Urothelium cell line (cell line): Measurements from ENCODE around the gene PRDM15.

Experiments used
- DNase-seq: peaks from one replicate; pipeline ENCODE4 v3.0.0; 2011; ENCODE audit warnings: low spot score, mixed read lengths
- FAIRE-seq: peaks from 2 replicates; lab custom pipeline; 2011; peaks lifted over from hg19 to GRCh38; lab: Jason Lieb, UNC

The PRDM15 gene

DNA sequence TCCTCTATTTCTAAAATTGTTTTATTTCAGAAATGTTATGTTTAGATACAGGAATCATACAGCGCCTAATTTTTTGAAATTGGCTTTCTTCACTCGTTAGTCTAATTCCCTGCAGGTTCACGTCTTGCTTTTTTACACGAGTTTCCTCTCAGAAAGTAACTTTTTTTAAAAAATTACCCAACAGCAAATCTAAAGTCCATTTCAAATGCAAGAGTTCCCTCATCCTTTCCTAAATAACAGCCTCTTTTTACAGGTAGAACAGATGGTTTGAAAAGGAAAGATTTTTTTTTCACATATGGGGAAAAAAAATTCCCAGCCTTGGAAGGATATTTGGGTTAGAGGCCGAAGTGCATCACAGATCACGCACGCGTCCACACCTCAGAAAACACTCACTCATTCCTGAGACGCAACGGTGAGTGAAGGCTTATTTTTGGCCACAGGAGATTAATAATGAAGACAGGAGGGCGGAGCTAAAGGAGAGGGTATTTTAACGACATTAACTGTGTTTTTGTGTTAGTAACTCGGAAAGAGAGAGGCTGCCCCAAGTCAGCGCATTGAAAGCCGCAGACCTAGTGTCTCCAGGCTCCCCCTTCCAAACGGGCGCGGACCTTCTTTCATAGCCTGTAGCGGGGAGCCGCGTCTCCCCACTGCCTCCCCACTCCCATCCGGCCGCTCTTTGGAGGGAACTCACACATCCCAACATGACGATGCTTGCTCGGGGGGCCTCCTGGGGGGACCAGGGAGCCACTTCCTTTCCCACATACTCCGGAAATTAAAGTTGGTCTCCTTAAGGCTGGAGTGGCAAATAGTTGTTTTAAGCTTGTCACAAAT is 111.3 kb downstream of the PRDM15 start:
- FAIRE-seq = no peak
- no peak for DNase-seq

DNA sequence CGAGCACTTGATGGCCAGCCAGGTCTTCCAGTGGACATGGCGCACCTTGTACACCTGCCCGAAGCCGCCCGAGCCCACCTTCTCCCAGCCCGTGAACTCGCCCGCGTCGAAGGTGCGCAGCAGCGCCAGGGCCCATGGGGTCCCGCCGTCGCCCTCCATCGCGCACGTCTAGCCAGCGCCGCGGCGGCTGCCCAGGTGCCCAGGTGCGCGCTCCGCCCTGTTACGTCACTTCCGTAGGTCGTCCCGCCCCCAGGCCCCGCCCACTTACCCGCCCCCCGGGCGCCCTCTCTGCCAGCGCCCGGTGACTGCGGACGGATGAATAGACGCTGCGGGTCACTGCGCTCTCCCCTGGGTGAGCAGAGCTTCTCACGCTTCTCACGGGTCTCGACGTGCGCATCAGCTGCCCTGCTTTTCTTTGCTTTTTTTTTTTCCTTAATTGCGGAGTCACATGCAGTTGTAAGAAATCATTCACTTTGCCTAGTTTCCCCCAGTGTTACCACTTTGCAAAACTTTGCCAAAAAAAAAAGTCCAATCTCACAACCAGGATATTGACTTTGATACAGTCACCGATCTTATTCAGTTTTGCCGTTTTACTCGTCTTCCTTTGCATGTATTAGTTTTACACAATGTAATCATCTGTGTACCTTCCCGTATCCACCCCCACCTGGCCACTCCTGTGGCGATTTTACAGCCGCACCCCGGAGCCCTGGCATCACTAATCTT is 112.1 kb downstream of the PRDM15 start, which contains the start of gene RIPK4:
Gene RIPK4 (minus strand): TSS at position 170 of the 723 bp plus-strand sequence. CDS start 11 bp downstream, at position 159.
- no peak for DNase-seq
- FAIRE-seq = no peak

DNA sequence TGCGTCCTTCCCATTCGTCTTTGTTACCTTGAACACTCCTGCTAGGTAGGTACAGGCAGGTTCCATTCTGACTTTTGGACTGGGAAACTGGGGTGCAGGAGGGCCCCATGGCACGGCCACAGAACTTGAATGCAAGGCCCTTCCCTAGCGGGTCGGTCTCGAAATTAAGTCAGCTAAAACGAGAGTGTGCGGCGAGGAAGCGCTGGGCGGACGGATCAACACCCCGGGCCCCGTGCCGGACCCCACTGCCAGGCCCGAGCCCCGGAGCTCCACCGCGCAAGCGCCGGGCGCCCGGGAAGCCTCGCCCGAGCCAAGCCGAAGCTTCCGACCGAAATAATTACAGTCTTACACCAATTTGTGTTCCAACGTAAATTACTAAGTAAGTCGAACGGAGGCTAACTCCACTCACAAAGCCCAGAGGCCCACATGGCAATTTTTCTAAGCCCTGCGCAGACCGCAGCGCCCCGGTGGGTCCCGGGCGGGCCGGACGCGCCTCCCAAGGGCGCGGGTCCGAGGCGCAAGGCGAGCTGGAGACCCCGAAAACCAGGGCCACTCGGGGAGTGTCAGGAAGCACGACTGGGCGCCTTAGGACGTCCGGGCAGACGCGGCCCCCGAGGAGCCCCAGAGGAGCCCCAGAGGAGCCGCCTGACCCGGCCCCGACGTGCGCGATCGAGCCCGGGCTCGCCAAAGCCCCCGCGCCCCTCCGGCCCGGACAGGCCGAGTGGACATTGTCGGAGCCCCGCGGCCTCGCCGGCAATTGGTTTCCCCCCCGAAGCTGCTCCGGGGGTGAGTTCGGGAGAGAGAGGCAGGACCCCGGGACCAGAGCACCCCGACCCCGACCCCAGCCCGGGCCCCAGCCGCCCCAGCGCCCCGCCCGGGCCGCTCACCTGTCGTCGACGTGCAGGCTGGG is 112.9 kb downstream of the PRDM15 start:
- FAIRE-seq = no peak

DNA sequence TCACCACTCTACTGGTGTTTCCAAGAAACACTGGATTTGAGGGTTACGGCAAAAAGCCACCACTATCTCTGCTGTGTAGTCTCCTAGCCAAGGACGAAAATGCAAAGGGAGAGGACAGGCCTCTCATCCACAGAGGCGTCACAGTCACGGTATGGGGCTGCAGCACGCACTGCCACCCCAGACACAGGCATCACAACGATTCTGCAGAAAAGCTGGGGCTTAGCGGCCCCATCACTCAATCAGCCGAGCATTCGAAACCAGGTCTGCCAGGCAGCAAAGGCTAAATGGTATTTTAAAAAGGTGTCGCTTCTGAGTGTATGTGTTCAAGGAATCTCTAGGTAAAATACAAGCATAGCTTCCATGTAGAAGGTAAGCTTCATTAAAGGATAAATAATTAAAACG is 113.7 kb downstream of the PRDM15 start:
- FAIRE-seq (no peak), DNase-seq (no peak)

More for the DNA sequence above, 112.9 kb downstream of the PRDM15 start:
- DNase-seq = no peak

DNA sequence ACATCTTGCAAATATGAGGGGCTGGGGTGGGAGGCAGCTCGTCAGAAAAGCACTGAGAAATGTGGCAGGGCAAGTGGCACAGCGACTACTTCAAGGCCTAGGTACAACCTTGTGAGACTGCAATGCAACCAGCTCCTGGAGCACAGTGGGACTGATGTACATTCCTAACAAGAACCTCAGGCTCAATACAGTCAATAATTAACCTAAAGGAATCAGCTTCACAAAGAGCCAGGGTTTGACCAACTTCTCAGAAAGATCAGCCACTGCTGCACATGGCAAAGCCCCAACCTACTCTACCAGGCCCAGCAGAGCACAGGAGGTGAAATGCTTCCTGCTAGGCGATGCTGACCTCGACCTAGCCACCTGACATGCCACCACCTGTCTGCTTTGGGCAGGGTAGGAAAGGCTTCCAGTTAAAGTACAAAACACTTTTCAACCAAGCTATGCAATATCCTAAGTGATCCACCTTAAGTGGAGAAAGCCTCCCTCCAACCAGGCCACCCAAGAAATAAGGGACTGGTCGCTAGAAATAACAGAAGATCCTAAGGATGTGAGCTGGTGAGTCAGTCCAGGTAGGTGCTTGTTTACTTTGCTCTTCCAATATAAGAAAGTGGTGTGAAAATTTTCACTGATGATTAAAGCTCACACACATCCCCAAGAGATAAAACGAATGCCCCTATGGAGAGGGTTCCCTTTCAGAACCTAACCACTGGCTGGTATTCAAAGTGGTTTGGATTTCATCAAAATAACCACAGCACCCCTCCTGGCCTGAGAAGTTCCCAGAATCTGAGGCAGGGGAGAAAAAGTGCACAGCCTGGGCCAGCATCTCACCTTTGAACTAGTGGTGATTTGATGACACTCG is 114.4 kb downstream of the PRDM15 start:
- FAIRE-seq (no peak), DNase-seq (no peak)

DNA sequence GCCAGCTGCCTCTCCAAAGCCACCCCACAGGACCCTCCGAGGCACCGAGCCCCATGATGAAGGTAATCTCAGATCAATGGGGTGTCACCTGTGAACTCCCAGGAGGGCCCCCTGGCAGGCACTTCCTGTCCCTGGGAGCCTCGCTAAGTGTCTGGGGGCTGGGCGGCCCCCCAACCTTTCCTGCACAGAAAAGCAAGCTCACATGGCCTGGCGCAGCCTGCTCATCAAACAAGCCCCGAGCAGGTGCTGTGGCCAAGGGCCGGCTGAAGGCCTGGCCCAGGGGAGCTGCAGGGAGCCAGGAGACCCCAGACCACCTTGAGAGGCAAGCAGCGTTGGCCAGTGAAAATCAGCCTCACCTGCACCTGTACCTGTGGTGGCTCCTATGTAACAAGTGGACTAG is 115.1 kb downstream of the PRDM15 start:
- FAIRE-seq (no peak), DNase-seq (no peak)

DNA sequence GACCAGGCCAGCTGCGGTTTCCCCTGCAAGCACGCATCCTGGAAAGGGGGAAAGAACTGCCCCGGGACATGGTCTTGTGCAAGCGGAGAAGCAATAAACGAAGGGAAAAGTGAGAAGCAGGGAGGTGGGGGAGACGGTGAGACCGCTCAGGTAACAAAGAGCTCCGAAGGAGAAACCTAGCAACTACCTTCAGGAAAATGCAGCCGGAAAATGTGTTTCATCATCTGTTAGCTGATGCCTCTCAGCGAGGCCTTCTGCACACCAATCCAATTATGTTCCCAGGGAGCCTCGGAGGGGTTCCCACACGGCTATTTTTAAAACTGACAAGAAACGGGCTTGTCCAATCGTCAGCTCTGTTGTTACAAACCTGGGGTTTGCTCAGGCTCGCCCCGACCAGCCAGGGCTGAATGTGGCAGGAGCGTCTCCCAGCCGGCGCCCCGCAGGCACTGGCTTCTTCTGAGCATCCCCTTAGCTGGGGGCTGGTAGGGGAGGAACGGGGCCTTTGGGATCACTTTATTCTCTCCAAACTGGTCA is 115.7 kb downstream of the PRDM15 start:
- DNase-seq = no peak
- FAIRE-seq = no peak

DNA sequence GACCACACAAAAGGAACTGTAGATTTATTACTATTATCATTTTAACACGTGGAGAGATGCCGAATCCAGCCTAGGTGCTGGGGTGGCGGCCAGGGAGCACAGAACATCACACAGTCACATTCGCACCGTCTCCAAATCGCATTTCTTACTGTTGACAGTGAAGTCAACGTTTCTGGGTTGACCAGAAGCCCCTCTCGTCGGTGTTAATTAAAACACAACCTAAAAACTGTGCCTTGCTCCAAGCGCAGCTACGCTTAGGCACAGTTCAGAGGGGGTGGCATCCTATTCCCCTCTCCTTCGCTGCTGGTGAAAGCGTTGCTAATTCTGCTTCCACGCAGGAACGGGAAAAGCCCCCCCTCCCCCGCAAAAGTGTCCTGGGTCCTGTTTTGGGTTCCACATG is 116.4 kb downstream of the PRDM15 start:
- DNase-seq = no peak
- no peak for FAIRE-seq

DNA sequence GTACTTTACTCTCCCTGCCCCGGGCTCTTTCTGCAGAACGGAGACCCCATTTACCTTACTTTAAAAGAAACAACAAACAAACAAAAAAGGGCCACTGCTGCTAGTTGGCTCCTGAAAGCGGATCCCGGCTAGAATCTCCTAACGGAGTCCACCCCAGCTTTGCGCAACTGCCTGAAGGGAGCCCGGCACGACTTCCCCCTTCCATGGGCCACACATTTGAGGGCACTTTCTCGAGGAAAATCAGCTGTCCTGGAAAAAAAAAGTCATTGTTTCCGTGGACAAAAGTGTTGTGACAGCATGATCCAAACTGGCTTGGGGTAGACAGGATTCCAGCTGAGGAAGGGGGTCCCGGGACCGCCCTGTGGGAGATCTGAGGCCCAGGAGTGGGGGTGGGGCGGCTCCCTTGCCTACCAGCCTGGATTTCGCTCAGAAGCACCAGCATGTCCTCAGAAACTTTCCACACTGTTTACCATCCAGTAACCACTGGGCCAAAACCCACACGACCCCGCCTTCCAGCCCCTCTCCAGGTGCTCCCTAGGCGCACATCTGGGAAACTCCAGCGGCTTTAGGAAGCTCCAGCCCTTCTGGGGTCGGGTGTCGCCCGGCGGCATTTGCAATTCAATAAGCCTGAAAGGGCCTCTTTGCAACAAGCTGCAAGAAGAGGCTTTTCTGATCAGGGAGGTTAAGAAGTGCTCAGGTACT is 117.1 kb downstream of the PRDM15 start:
- FAIRE-seq = no peak

DNA sequence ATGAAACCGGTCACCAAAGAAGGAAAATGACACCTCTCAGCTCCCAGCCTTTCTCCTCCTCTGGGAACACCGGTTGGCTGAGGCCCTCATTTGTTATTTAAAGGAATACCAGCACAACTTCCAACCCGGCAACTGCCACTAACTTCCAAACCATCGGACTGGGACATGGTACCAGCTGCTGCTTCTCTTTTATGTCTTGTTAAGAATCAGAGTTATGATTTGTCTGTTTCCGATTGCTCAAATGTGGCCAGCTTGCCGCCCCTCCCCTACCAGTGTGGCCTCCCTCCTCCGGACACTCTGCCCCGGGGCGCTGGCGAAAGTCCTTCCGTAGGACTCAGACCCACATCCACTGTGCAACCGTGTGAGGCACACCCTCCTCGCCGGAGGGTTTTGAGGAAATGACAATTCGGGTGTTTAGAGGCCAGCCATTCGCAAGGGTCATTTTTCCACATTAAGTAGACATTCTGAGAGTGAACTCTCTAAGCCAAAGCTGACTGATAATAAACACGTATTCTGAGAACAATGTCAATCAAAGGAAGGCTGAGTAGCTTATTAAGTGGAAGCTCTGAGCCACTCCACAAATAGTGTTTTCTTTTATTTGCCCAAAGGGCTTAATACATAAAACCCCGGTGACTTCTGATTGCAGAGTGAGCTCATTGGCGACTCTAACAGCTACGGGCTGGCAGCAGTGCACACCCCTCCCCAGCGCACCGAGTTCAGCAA is 117.8 kb downstream of the PRDM15 start:
- FAIRE-seq = no peak
- no peak for DNase-seq

More for the DNA sequence above, 117.1 kb downstream of the PRDM15 start:
- no peak for DNase-seq

DNA sequence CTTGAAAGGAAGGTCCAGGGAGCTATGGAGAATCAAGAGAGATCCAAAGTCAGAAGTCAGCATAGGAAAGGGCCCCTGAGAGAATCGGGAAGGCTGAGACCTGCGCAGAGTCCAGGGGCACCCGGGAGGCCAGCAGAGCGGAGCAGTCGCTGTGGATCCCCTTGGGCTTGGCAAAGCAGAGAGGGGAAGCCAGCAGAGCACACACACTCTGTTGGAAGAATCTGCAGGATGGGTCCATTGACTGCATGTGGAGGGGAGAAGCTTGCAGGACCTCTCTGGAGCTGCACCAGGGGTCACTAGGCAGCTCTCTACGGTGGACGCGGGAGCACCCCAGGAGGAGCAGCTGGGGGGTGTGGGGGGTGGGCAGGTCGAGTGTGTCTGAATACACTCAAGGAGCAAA is 118.7 kb downstream of the PRDM15 start:
- FAIRE-seq (no peak), DNase-seq (no peak)

DNA sequence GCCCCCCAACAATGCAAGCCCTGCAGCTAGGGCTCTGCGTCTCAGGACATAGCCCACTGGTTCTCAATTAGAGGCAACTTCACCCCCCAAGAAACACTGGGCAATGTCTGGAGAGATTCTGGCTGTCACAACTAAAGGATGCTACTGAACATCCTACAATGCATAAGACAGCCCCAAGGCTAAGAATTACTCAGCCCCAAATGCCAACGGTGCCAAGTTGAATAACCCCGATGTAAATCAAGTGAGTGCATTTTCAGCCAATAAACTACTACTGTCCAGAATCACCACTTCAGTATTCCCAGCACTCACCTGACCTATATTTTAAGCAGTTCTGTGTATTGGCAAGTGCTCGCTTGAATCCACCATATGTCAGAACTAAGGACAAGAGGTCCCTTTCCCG is 119.2 kb downstream of the PRDM15 start:
- DNase-seq (no peak), FAIRE-seq (no peak)

DNA sequence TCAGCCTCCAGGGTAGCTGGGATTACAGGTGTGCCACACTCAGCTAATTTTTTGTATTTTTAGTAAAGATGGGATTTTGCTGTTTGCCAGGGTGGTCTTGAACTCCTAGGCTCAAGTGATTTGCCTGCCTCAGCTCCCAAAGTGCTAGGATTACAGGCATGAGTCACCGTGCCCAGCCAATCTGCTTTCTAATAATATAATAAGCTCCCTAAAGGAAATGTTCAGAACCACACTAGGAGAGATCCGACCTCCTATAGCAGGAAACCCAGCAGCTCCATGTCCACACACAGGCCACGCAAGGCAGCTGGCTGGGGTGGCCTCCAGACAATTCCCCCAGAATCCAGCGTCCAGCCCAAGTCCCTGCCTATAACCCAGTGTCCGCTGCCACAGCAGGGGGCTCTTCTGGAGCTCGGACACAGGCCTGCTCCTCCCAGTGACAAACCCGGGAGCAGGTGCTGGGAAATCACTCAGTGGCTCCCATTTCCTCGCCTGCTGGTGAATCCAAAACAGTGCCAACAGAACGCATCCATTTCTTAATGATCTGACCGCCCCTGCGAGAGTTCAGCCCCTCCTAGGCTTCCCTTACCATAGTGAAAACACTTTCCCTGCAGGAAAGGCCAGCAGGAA is 119.8 kb downstream of the PRDM15 start:
- DNase-seq (no peak), FAIRE-seq (no peak)

DNA sequence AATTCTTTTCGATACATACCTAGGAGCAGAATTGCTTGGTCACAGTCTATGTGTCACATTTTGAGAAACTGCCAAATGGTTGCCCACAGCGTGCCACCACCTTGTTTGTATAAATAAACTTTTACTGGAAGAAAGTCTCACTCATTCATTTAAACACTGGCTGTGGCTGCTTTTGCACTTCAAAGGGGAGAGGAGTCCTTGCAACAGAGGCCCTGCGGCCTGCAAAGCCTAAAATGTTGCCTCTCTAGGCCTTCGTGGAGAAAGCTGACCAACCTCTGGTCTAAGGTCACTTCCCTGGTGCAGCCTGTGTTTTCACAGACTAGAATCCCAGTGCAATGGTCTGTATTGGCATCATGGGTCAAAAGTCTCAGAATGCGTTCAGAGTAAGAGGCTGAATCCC is 120.6 kb downstream of the PRDM15 start:
- DNase-seq (peak; percentile 7), FAIRE-seq (no peak)

DNA sequence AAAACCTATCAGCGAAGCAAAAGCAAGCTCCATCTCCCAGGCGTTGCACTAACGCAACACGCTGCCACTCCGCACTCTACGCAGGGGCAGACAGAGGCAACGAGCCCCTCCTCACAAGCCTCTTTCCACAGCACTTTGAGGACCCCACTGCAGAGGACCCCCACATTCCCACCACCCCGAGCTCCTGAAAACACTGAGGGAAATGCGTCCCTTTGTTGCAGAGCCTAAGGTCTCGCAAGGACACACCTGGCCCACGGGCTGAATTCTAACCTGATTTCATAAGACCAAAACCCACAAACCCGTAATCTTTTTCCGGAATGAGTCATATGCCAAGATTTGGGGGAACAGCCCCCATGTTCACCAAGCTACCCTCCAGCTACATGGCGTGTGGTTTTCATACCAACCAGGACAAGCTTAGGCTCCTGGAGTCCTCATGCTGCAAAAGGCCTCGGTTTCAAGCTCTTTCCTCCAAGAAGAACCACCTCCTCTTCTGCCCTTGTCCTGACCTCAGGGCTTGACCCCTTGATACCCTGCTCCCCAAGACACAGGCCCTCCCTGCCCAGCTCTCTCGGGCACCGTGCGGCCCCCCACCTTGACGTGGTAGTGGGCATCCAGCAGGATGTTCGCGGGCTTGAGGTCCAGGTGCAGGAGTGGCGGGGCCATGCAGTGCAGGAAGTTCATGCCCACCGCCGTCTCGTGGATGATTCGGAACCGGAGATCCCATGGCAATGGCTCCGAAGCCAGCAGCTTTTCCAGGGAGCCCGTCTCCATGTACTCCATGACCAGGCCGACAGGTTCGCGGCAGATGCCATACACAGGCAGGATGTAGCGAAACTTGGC is 123.0 kb downstream of the PRDM15 start:
- FAIRE-seq = no peak
- no peak for DNase-seq

DNA sequence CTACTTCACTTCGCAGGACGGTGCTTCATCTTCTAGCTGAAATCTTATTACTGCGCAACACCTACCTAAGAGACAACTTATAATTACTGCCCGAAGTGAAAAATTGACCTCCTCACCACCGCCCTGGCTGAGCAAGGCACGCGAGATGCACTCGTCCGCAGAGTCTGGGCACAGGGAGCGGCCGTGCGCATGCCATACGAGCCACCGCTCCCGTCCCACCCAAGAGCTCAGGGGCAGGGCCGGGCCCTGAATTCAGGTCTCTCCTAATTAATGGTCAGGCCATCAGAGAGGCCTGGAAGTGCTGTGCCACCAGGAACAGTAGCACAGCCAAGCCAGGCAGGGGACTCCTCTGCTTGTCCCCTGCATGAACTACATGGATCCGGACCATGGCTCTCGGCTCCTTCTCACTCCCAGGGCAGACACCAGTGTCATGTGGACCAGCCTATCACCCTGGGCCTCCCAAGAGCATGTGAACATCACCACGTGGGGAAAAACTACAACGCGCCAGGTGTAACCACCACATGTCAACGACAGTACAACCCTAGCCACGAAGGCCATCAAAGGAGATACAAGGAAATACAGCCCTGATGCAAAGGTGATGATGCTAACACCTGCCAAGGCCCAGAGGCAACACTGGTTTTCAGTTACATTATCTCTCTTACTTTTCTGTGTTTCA is 123.7 kb downstream of the PRDM15 start:
- DNase-seq (no peak), FAIRE-seq (no peak)

DNA sequence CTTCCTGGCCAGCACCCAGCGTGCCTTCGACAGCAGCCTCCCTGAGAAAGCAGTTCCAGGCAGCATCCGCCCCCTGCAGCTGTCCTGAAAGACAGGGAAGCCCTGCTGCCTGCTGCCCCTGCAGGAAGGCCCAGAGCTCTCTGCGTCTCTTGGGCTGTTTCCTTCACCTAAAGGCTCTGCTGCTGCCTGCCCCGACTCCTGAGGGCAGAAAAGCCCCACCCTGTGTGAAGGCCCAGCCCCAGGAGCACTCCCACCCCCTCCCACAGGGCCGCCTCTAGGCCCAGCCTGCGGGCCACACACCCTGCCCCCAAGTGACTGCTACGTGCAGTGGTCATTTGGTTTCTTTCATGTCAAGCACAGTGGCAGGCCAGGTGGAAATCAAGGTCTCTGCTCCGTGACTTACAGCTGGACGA is 124.7 kb downstream of the PRDM15 start:
- no peak for FAIRE-seq

More for the DNA sequence above, 124.7 kb downstream of the PRDM15 start:
- DNase-seq = no peak
